IMR-90 (cell line): ENCODE results near the gene LHFPL3. TPM values are rescaled to one million over a fixed set of nuclear protein-coding genes. Genes with fewer than 3 reads are reported as not detected.
A peak's percentile ranks its signal among the peaks of the same experiment; 100 is the strongest.

Source experiments
- ATAC-seq: fragments of 200-7000 bp; cut with Tn5 transposase; 2 replicates; pipeline ENCODE4 v1.9.1; 2020; ENCODE audit warnings: low read depth, mild to moderate bottlenecking, moderate library complexity
- BruUV-seq: library from RNA; stranded (reverse); fragments of 400-500 nt; replicated peaks from 2 replicates; lab custom pipeline; 2021; lab: Mats Ljungman, UMichigan
- CTCF ChIA-PET: fragments of 300-600 bp; formaldehyde crosslinking; extraction: SDS; loops from one replicate; lab custom pipeline; 2021; ENCODE audit warnings: antibody characterized with exemption; lab: Yijun Ruan, JAX
- POLR2A ChIA-PET: fragments of 300-600 bp; sonication (Branson Sonifier 250); formaldehyde crosslinking; loops from one replicate; lab custom pipeline; 2022; ENCODE audit warnings: antibody characterized with exemption; ENCODE audit not compliant: unreplicated experiment; lab: Charles Lee
- DNase-seq: peaks from one replicate; pipeline ENCODE4 v3.0.0; 2013
- H2AFZ ChIP-seq: replicated peaks from 2 replicates; pipeline ENCODE3; 2013; ENCODE audit warnings: low read length, mild to moderate bottlenecking; ENCODE audit not compliant: poor library complexity
- H2AK5ac ChIP-seq: 2 replicates; pipeline ENCODE4 v1.6.1; 2013; ENCODE audit warnings: low read depth, low read length, inconsistent platforms
- H2AK9ac ChIP-seq: replicated peaks from 2 replicates; pipeline ENCODE3; 2013; ENCODE audit warnings: mild to moderate bottlenecking, low read depth, low read length, moderate library complexity; ENCODE audit not compliant: poor library complexity
- H2BK120ac ChIP-seq: 2 replicates; pipeline ENCODE4 v1.6.1; 2013; ENCODE audit warnings: low read depth, low read length, inconsistent platforms
- H2BK15ac ChIP-seq: 3 replicates; pipeline ENCODE4 v1.6.1; 2013; ENCODE audit warnings: low read depth, low read length, inconsistent platforms
- H2BK20ac ChIP-seq: 2 replicates; pipeline ENCODE4 v1.6.1; 2013; ENCODE audit warnings: low read depth, mild to moderate bottlenecking, inconsistent platforms, low read length, moderate library complexity
- H2BK5ac ChIP-seq: 2 replicates; pipeline ENCODE4 v1.6.1; 2013; ENCODE audit warnings: mild to moderate bottlenecking, low read depth, low read length, inconsistent platforms; ENCODE audit not compliant: poor library complexity, severe bottlenecking
- H3K14ac ChIP-seq: replicated peaks from 2 replicates; pipeline ENCODE4 v1.6.1; 2013; ENCODE audit warnings: low read depth, low read length, inconsistent platforms
- H3K18ac ChIP-seq: 2 replicates; pipeline ENCODE4 v1.6.1; 2013; ENCODE audit warnings: low read depth, low read length, control low read depth
- H3K23ac ChIP-seq: 2 replicates; pipeline ENCODE4 v1.6.1; 2013; ENCODE audit warnings: low read depth, low read length, inconsistent platforms
- H3K27ac ChIP-seq: 2 replicates; pipeline ENCODE4 v1.5.1; 2013; ENCODE audit warnings: mild to moderate bottlenecking, control low read depth, low read length; ENCODE audit not compliant: insufficient read depth
- H3K27me3 ChIP-seq: 2 replicates; pipeline ENCODE4 v1.6.1; 2013; ENCODE audit warnings: low read length; ENCODE audit not compliant: control insufficient read depth, insufficient read depth
- H3K36me3 ChIP-seq: 2 replicates; pipeline ENCODE4 v1.6.1; 2013; ENCODE audit warnings: low read length, mixed read lengths; ENCODE audit not compliant: control insufficient read depth, insufficient read depth
- H3K4ac ChIP-seq: 2 replicates; pipeline ENCODE4 v1.6.1; 2013; ENCODE audit warnings: low read depth, low read length, inconsistent platforms
- H3K4me1 ChIP-seq: 2 replicates; pipeline ENCODE4 v1.6.1; 2013; ENCODE audit warnings: low read length, mixed read lengths; ENCODE audit not compliant: control insufficient read depth, insufficient read depth
- H3K4me2 ChIP-seq: 2 replicates; pipeline ENCODE4 v1.6.1; 2013; ENCODE audit warnings: low read depth, mild to moderate bottlenecking, control low read depth, low read length, moderate library complexity
- H3K4me3 ChIP-seq: 2 replicates; pipeline ENCODE4 v1.5.1; 2013; ENCODE audit warnings: low read depth, mild to moderate bottlenecking, control low read depth, low read length, moderate library complexity; ENCODE audit not compliant: insufficient read depth
- H3K56ac ChIP-seq: 2 replicates; pipeline ENCODE4 v1.6.1; 2013; ENCODE audit warnings: low read length, inconsistent platforms; ENCODE audit not compliant: insufficient read depth; ENCODE audit errors: extremely low read depth
- H3K79me1 ChIP-seq, 2 experiments: 2 replicates each; pipeline ENCODE4 v1.6.1; 2013; ENCODE audit warnings: low read length in 2 of 2, inconsistent platforms in 1 of 2, low read depth in 1 of 2
- H3K9ac ChIP-seq: 2 replicates; pipeline ENCODE4 v1.6.1; 2013; ENCODE audit warnings: low read depth, low read length, control low read depth
- H3K9me1 ChIP-seq: 2 replicates; pipeline ENCODE4 v1.6.1; 2013; ENCODE audit warnings: low read length, inconsistent platforms; ENCODE audit not compliant: insufficient read depth
- H3K9me3 ChIP-seq: 2 replicates; pipeline ENCODE4 v1.6.1; 2013; ENCODE audit warnings: low read length; ENCODE audit not compliant: control insufficient read depth, insufficient read depth
- H4K20me1 ChIP-seq: 2 replicates; pipeline ENCODE4 v1.6.1; 2013; ENCODE audit warnings: low read length, inconsistent platforms; ENCODE audit not compliant: insufficient read depth
- H4K5ac ChIP-seq: 2 replicates; pipeline ENCODE4 v1.6.1; 2013; ENCODE audit warnings: mild to moderate bottlenecking, low read depth, low read length, control low read depth
- H4K8ac ChIP-seq, 2 experiments: 2 replicates each; pipeline ENCODE4 v1.6.1; 2013; ENCODE audit warnings: low read depth in 2 of 2, low read length in 2 of 2, control low read depth in 1 of 2, inconsistent platforms in 1 of 2
- H4K91ac ChIP-seq: 2 replicates; pipeline ENCODE4 v1.6.1; 2013; ENCODE audit warnings: low read depth, low read length, inconsistent platforms; ENCODE audit not compliant: insufficient read depth
- CHD1 ChIP-seq: IDR thresholded peaks from 2 replicates; pipeline ENCODE4 v1.6.1; 2012; ENCODE audit warnings: low read depth, low read length, improper control_type of control experiment
- MAFK ChIP-seq: IDR thresholded peaks from 2 replicates; pipeline ENCODE4 v1.6.1; 2012; ENCODE audit warnings: low read depth, low read length, improper control_type of control experiment
- MXI1 ChIP-seq: IDR thresholded peaks from 2 replicates; pipeline ENCODE4 v1.6.1; 2012; ENCODE audit warnings: low read depth, mild to moderate bottlenecking, low read length, moderate library complexity, borderline replicate concordance
- RAD21 ChIP-seq: IDR thresholded peaks from 2 replicates; pipeline ENCODE4 v1.6.1; 2012; ENCODE audit warnings: low read length, improper control_type of control experiment
- RCOR1 ChIP-seq: IDR thresholded peaks from 2 replicates; pipeline ENCODE4 v1.6.1; 2012; ENCODE audit warnings: mild to moderate bottlenecking, low read length, improper control_type of control experiment; ENCODE audit not compliant: insufficient replicate concordance
- SMC3 ChIP-seq: fragments of 150-350 bp; IDR thresholded peaks from 2 replicates; pipeline ENCODE4 v1.6.1; 2016; ENCODE audit warnings: low read depth, mild to moderate bottlenecking, antibody characterized with exemption, low read length, moderate library complexity
- WGBS, 2 experiments: methylation state at CpG; one replicate each; pipeline versions ENCODE4 v1.1.5 to v1.1.7; 2013; ENCODE audit warnings: missing lambda C conversion rate in 2 of 2; ENCODE audit not compliant: insufficient read length in 1 of 2; ENCODE audit errors: extremely low coverage in 2 of 2; 5-methylcytosine and 5-hydroxymethylcytosine counted together
- dilution Hi-C: fragments of 300-500 bp; cut with HindIII; formaldehyde crosslinking; loops from one replicate; pipeline ENCODE4 v1.14.3; 2018; ENCODE audit warnings: low sequenced_read_pairs; ENCODE audit not compliant: unreplicated experiment
- in situ Hi-C: fragments of 300-500 bp; cut with MboI; formaldehyde crosslinking; loops from 3 replicates; pipeline ENCODE4 v1.14.3; 2019; ENCODE audit warnings: low sequenced_read_pairs, inconsistent platforms, mixed read lengths
- intact Hi-C: fragments of 100-400 bp; cut with micrococcal nuclease; formaldehyde crosslinking; loops from 2 replicates; pipeline ENCODE4 v1.10.0; 2022
- polyA plus RNA-seq, 3 experiments: library from polyadenylated mRNA; depleted of rRNA; stranded (reverse); fragments of >200 nt; gene quantifications; 2 replicates each; pipeline ENCODE4 v1.2.3, GENCODE V29; 2012; ENCODE audit warnings: low replicate concordance in 1 of 3
- total RNA-seq: library from RNA; depleted of rRNA; stranded (reverse); fragments of >200 nt; gene quantifications from 2 replicates; pipeline ENCODE4 v1.2.3, GENCODE V29; 2012
- TF ChIP-seq, protein P1 (sequence below): fragments of 150-350 bp; IDR thresholded peaks from 2 replicates; pipeline ENCODE4 v1.6.1; 2017; ENCODE audit warnings: mild to moderate bottlenecking, antibody characterized with exemption, low read length, low read depth
- TF ChIP-seq, protein P2 (sequence below): conservative IDR thresholded peaks from 2 replicates; pipeline ENCODE4 v1.5.1; 2012; ENCODE audit warnings: mild to moderate bottlenecking, low read depth, low read length, improper control_type of control experiment

Gene LHFPL3
- total and polyA plus RNA-seq, 2 of the 4 experiments (the other 2 are of a cell fraction), result not detected

GRCh38 chr7:104883718-104884452 lies 555.5 kb downstream of the LHFPL3 start:
- H3K4ac ChIP-seq, result no peak overlapping the region
- ChIA-PET POLR2A (no interaction called here), CTCF (interaction anchor here (0.6 to 3.7 kb wide), 13 partner anchors 8 to 622 kb away, joined by 3 to 24 read pairs (median 4); no protein-coding TSS in a partner anchor)
- 0% methylated on average over 3 of the region's 17 CpGs; no CpG with 5 or more reads in 1 of the 2 experiments for WGBS, 2 experiments
- H2AFZ ChIP-seq, result peak overlapping the region; percentile 67
- H2BK120ac ChIP-seq, result no peak overlapping the region
- no peak overlapping the region for H3K27ac ChIP-seq
- H3K14ac ChIP-seq, result no peak overlapping the region
- H4K20me1 ChIP-seq, result no peaks in the 10 kb centered on the region
- H3K56ac ChIP-seq, result no peak overlapping the region
- no peaks in the 10 kb centered on the region for H3K36me3 ChIP-seq
- no peak for TF ChIP-seq CHD1
- TF ChIP-seq RAD21, result peak; percentile 68
- TF ChIP-seq MAFK, result peak; percentile 62
- TF ChIP-seq SMC3, result peak; percentile 86
- TF ChIP-seq, protein P1, sequence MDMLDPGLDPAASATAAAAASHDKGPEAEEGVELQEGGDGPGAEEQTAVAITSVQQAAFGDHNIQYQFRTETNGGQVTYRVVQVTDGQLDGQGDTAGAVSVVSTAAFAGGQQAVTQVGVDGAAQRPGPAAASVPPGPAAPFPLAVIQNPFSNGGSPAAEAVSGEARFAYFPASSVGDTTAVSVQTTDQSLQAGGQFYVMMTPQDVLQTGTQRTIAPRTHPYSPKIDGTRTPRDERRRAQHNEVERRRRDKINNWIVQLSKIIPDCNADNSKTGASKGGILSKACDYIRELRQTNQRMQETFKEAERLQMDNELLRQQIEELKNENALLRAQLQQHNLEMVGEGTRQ, result peak; percentile 55; the same call in 1 of the 2 replicates
- TF ChIP-seq MXI1, result peak; percentile 71; the same call in 1 of the 2 replicates
- TF ChIP-seq, protein P2, sequence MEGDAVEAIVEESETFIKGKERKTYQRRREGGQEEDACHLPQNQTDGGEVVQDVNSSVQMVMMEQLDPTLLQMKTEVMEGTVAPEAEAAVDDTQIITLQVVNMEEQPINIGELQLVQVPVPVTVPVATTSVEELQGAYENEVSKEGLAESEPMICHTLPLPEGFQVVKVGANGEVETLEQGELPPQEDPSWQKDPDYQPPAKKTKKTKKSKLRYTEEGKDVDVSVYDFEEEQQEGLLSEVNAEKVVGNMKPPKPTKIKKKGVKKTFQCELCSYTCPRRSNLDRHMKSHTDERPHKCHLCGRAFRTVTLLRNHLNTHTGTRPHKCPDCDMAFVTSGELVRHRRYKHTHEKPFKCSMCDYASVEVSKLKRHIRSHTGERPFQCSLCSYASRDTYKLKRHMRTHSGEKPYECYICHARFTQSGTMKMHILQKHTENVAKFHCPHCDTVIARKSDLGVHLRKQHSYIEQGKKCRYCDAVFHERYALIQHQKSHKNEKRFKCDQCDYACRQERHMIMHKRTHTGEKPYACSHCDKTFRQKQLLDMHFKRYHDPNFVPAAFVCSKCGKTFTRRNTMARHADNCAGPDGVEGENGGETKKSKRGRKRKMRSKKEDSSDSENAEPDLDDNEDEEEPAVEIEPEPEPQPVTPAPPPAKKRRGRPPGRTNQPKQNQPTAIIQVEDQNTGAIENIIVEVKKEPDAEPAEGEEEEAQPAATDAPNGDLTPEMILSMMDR, result peak; percentile 90
- TF ChIP-seq RCOR1, result no peak
- no peak overlapping the region for H4K91ac ChIP-seq
- no peak overlapping the region for H2AK9ac ChIP-seq
- H3K9me3 ChIP-seq, result peaks cover 2% of the 10 kb centered on the region
- H3K18ac ChIP-seq, result no peak overlapping the region
- dilution Hi-C loops (no loop called here), intact Hi-C loops (loop anchor here (1.0 kb wide), 1 partner anchor 34 kb away; no protein-coding TSS in a partner anchor), in situ Hi-C loops (no loop called here)
- H3K4me2 ChIP-seq, result no peak overlapping the region
- no peaks in the 10 kb centered on the region for H3K79me1 ChIP-seq
- no peak overlapping the region for H2BK20ac ChIP-seq
- peak; percentile 72 for DNase-seq
- no peak overlapping the region for H2BK5ac ChIP-seq
- peak; percentile 100 for ATAC-seq
- peaks cover 11% of the 10 kb centered on the region for H3K27me3 ChIP-seq
- no peak overlapping the region for H3K23ac ChIP-seq
- H3K9ac ChIP-seq, result no peak overlapping the region
- no peak overlapping the region for H4K8ac ChIP-seq
- H2BK15ac ChIP-seq, result no peak overlapping the region
- no peak overlapping the region for H4K5ac ChIP-seq
- H2AK5ac ChIP-seq, result no peak overlapping the region
- H3K4me1 ChIP-seq, result no peaks in the 10 kb centered on the region
- peaks cover 4% of the 10 kb centered on the region; the same call in 1 of the 2 replicates for H3K9me1 ChIP-seq
- no peak overlapping the region for H3K4me3 ChIP-seq
- BruUV-seq, result no TSS peak
